GM12878 (cell line): ENCODE results near the gene TMC6. TPM values are rescaled to one million over a fixed set of nuclear protein-coding genes. Genes with fewer than 3 reads are reported as not detected.

Source experiments
- ATF2 ChIP-seq: IDR thresholded peaks from 2 replicates; pipeline ENCODE4 v1.6.1; 2012; ENCODE audit warnings: low read length, inconsistent platforms
- BHLHE40 ChIP-seq, 2 experiments: fragments of 450-650 bp in 1 of 2; IDR thresholded peaks; 2 replicates each; pipeline ENCODE4 v1.6.1; 2011 to 2017; ENCODE audit warnings: low read depth in 2 of 2, borderline replicate concordance in 1 of 2, improper control_type of control experiment in 1 of 2, low read length in 1 of 2, mild to moderate bottlenecking in 1 of 2
- CEBPB ChIP-seq, 2 experiments: fragments of 150-350 bp in 1 of 2; IDR thresholded peaks; 2 replicates each; pipeline ENCODE4 v1.6.1; 2012 to 2014; ENCODE audit warnings: low read depth in 2 of 2, low read length in 2 of 2, borderline replicate concordance in 1 of 2, inconsistent platforms in 1 of 2
- CHD4 ChIP-seq: fragments of 200-600 bp; sonication (generic); IDR thresholded peaks from 2 replicates; pipeline ENCODE4 v1.6.1; 2016; ENCODE audit warnings: mild to moderate bottlenecking
- CTCF ChIP-seq, 3 experiments: IDR thresholded peaks in 2 of 3; conservative IDR thresholded peaks in 1 of 3; 2 replicates each; pipeline ENCODE4 v1.5.1; 2011; ENCODE audit warnings: low read depth in 3 of 3, low read length in 3 of 3, mild to moderate bottlenecking in 3 of 3, control low read depth in 2 of 3, moderate library complexity in 2 of 3, inconsistent platforms in 1 of 3, mixed read lengths in 1 of 3; ENCODE audit not compliant: control insufficient read depth in 2 of 3, insufficient read depth in 1 of 3; ENCODE audit errors: extremely low read depth in 1 of 3
- E4F1 ChIP-seq: fragments of 450-650 bp; IDR thresholded peaks from 2 replicates; pipeline ENCODE4 v1.6.1; 2018; ENCODE audit warnings: borderline replicate concordance, mild to moderate bottlenecking; ENCODE audit not compliant: partially characterized antibody
- IKZF1 ChIP-seq: fragments of 450-650 bp; conservative IDR thresholded peaks from 2 replicates; pipeline ENCODE4 v1.6.1; 2017; ENCODE audit warnings: antibody characterized with exemption, mild to moderate bottlenecking
- IRF4 ChIP-seq: IDR thresholded peaks from 2 replicates; pipeline ENCODE4 v1.6.1; 2011; ENCODE audit warnings: low read depth, low read length
- KAT2A ChIP-seq: conservative IDR thresholded peaks from 2 replicates; pipeline ENCODE4 v1.6.1; 2011; ENCODE audit warnings: low read depth, low read length; ENCODE audit not compliant: control insufficient read depth
- MEF2B ChIP-seq: fragments of 450-650 bp; IDR thresholded peaks from 2 replicates; pipeline ENCODE4 v1.6.1; 2018; ENCODE audit warnings: mild to moderate bottlenecking, moderate library complexity; ENCODE audit not compliant: partially characterized antibody, poor library complexity, severe bottlenecking
- MTA2 ChIP-seq: fragments of 450-650 bp; IDR thresholded peaks from 2 replicates; pipeline ENCODE4 v1.6.1; 2016; ENCODE audit warnings: low read depth, mild to moderate bottlenecking, moderate library complexity
- NR2C1 ChIP-seq: fragments of 450-650 bp; IDR thresholded peaks from 2 replicates; pipeline ENCODE4 v1.6.1; 2017; ENCODE audit warnings: antibody characterized with exemption, mild to moderate bottlenecking, moderate library complexity
- NR2F1 ChIP-seq: fragments of 450-650 bp; conservative IDR thresholded peaks from 2 replicates; pipeline ENCODE4 v1.6.1; 2017; ENCODE audit warnings: mild to moderate bottlenecking
- RB1 ChIP-seq: fragments of 450-650 bp; formaldehyde crosslinking; IDR thresholded peaks from 2 replicates; pipeline ENCODE4 v1.6.1; 2017; ENCODE audit warnings: mild to moderate bottlenecking, borderline replicate concordance
- SREBF2 ChIP-seq: IDR thresholded peaks from 2 replicates; pipeline ENCODE4 v1.6.1; 2012; ENCODE audit warnings: mild to moderate bottlenecking, low read length
- ZBED1 ChIP-seq: IDR thresholded peaks from 2 replicates; pipeline ENCODE4 v1.6.1; 2016; ENCODE audit warnings: borderline replicate concordance
- ZNF217 ChIP-seq: fragments of 450-650 bp; IDR thresholded peaks from 2 replicates; pipeline ENCODE4 v1.6.1; 2017; ENCODE audit warnings: antibody characterized with exemption, mild to moderate bottlenecking
- polyA plus RNA-seq, 11 experiments: library from polyadenylated mRNA; depleted of rRNA in 4 of 11; unstranded in 6 of 11; stranded (reverse) in 5 of 11; fragments of >200 nt; fragmentation: Nextera tagmentation in 4 of 11; fragmentation: Illumina TruSeq in 1 of 11; extraction: Ambion mirVana in 4 of 11; extraction: Trizol in 1 of 11; gene quantifications; 1 replicate in 1 of 11; 2 replicates in 10 of 11; pipeline versions ENCODE4 v1.2.1 to v1.2.3, GENCODE V29; 2011 to 2016; ENCODE audit warnings: inconsistent platforms in 2 of 11, missing spikeins in 2 of 11, low read depth in 1 of 11
- total RNA-seq, 4 experiments: library from RNA; depleted of rRNA in 3 of 4; stranded (reverse); fragments of >200 nt in 3 of 4; fragmentation: Illumina TruSeq in 1 of 4; extraction: Trizol in 1 of 4; gene quantifications; 2 replicates each; pipeline versions ENCODE4 v1.2.1 to v1.2.3, GENCODE V29; 2013 to 2021

Gene TMC6
- total and polyA plus RNA-seq, 10 of the 15 experiments (the other 5 are each of a cell fraction or from before 2014, with no cell fraction given) = 1.9 to 232 (median 60.6) TPM

GRCh38 chr17:78120971-78121800 is 7.4 kb downstream of the TMC6 start (continued):
- no peak for TF ChIP-seq MTA2
- TF ChIP-seq ZNF217 = no peak
- peak; percentile 47; the same call in 1 of the 2 replicates for TF ChIP-seq IKZF1
- TF ChIP-seq CHD4 = no peak
- TF ChIP-seq CEBPB (IDR thresholded peaks at IDR 0.05; ENCODE audit: borderline replicate concordance in 1 of 2, low read depth in 2 of 2, low read length in 2 of 2) = no peak
- TF ChIP-seq BHLHE40 (IDR thresholded peaks at IDR 0.05; ENCODE audit: borderline replicate concordance in 1 of 2, low read depth in 2 of 2, low read length in 1 of 2) = peak in 1 of 2 experiments; percentile 42; a peak in 1 of 4 replicates
- TF ChIP-seq RB1 = no peak
- TF ChIP-seq ZBED1 = no peak
- TF ChIP-seq KAT2A = no peak
- 0 out of 2 replicates have a peak, but pooled peaks have one; percentile 5 for TF ChIP-seq IRF4
- TF ChIP-seq CTCF (IDR thresholded peaks at IDR 0.05 in 2 of 3, conservative IDR thresholded peaks at IDR 0.05 in 1 of 3; ENCODE audit: control insufficient read depth in 2 of 3, extremely low read depth in 1 of 3, insufficient read depth in 1 of 3, low read depth in 3 of 3, low read length in 3 of 3) = peak in 1 of 3 experiments; percentile 39; a peak in 1 of 6 replicates
- TF ChIP-seq ATF2 = no peak
- TF ChIP-seq E4F1 = no peak
- peak; percentile 57 for TF ChIP-seq MEF2B
- no peak for TF ChIP-seq NR2C1
- TF ChIP-seq NR2F1 = peak; percentile 68
- TF ChIP-seq SREBF2 = no peak
